H9 (cell line): ENCODE measurements around the gene ISG20. TPM values are rescaled to one million over a fixed set of nuclear protein-coding genes. Genes with fewer than 3 reads are reported as not detected.
A peak's percentile ranks its signal among the peaks of the same experiment; 100 is the strongest.

Experiments used
- DNase-seq: peaks from one replicate; pipeline ENCODE4 v3.0.0-alpha.2; 2017
- H2AFZ ChIP-seq: one replicate; pipeline ENCODE4 v1.6.1; 2013; ENCODE audit warnings: mild to moderate bottlenecking, low read length, control low read depth, moderate library complexity
- H2AK5ac ChIP-seq: 2 replicates; pipeline ENCODE4 v1.6.1; 2013; ENCODE audit warnings: low read length, control low read depth, mixed read lengths; ENCODE audit not compliant: insufficient read length
- H2BK120ac ChIP-seq: one replicate; pipeline ENCODE4 v1.6.1; 2013; ENCODE audit warnings: low read depth, mild to moderate bottlenecking, low read length, control low read depth, inconsistent platforms; ENCODE audit not compliant: poor library complexity, severe bottlenecking
- H2BK12ac ChIP-seq: 2 replicates; pipeline ENCODE4 v1.6.1; 2013; ENCODE audit warnings: low read length, control low read depth, mixed read lengths, low read depth; ENCODE audit not compliant: insufficient read length
- H2BK15ac ChIP-seq: 2 replicates; pipeline ENCODE4 v1.6.1; 2013; ENCODE audit warnings: low read depth, low read length, control low read depth
- H2BK20ac ChIP-seq: one replicate; pipeline ENCODE4 v1.6.1; 2013; ENCODE audit warnings: low read depth, mild to moderate bottlenecking, low read length, control low read depth, inconsistent platforms; ENCODE audit not compliant: poor library complexity, severe bottlenecking
- H2BK5ac ChIP-seq: 2 replicates; pipeline ENCODE4 v1.6.1; 2013; ENCODE audit warnings: low read length, control low read depth, mixed read lengths; ENCODE audit not compliant: insufficient read length
- H3K14ac ChIP-seq: 2 replicates; pipeline ENCODE4 v1.6.1; 2013; ENCODE audit warnings: low read length, control low read depth; ENCODE audit not compliant: insufficient read depth
- H3K18ac ChIP-seq: 2 replicates; pipeline ENCODE4 v1.6.1; 2013; ENCODE audit warnings: low read depth, mild to moderate bottlenecking, mixed read lengths, low read length, control low read depth; ENCODE audit not compliant: insufficient read length
- H3K23ac ChIP-seq: 2 replicates; pipeline ENCODE4 v1.6.1; 2013; ENCODE audit warnings: low read length, control low read depth, mixed read lengths, low read depth; ENCODE audit not compliant: insufficient read length
- H3K23me2 ChIP-seq: 2 replicates; pipeline ENCODE4 v1.6.1; 2013; ENCODE audit warnings: low read depth, mild to moderate bottlenecking, mixed read lengths, low read length, control low read depth; ENCODE audit not compliant: insufficient read length, poor library complexity, severe bottlenecking
- H3K27ac ChIP-seq: 2 replicates; pipeline ENCODE4 v1.5.1; 2013; ENCODE audit warnings: low read length, control low read depth, mixed read lengths, low read depth; ENCODE audit not compliant: insufficient read length
- H3K27me3 ChIP-seq: 2 replicates; pipeline ENCODE4 v1.6.1; 2013; ENCODE audit warnings: low read length, control low read depth, inconsistent platforms; ENCODE audit not compliant: insufficient read depth
- H3K4ac ChIP-seq: 2 replicates; pipeline ENCODE4 v1.6.1; 2013; ENCODE audit warnings: low read depth, mild to moderate bottlenecking, control low read depth, inconsistent platforms, low read length, moderate library complexity
- H3K4me1 ChIP-seq: 2 replicates; pipeline ENCODE4 v1.6.1; 2013; ENCODE audit warnings: low read length, control low read depth, inconsistent platforms; ENCODE audit not compliant: insufficient read depth
- H3K4me2 ChIP-seq: 2 replicates; pipeline ENCODE4 v1.6.1; 2013; ENCODE audit warnings: low read length, control low read depth, mixed read lengths; ENCODE audit not compliant: insufficient read length, insufficient read depth
- H3K56ac ChIP-seq: 2 replicates; pipeline ENCODE4 v1.6.1; 2013; ENCODE audit warnings: low read depth, mild to moderate bottlenecking, mixed read lengths, low read length, control low read depth; ENCODE audit not compliant: insufficient read length
- H3K79me1 ChIP-seq: 2 replicates; pipeline ENCODE4 v1.6.1; 2013; ENCODE audit warnings: low read depth, mild to moderate bottlenecking, moderate library complexity, low read length, control low read depth, inconsistent platforms; ENCODE audit not compliant: insufficient read depth, poor library complexity, severe bottlenecking
- H3K79me2 ChIP-seq: 2 replicates; pipeline ENCODE4 v1.6.1; 2013; ENCODE audit warnings: low read length, control low read depth, inconsistent platforms; ENCODE audit not compliant: insufficient read depth
- H3K9ac ChIP-seq: 2 replicates; pipeline ENCODE4 v1.6.1; 2013; ENCODE audit warnings: low read length, control low read depth, mixed read lengths; ENCODE audit not compliant: insufficient read length; ENCODE audit errors: extremely low read depth
- H3K9me3 ChIP-seq: one replicate; pipeline ENCODE4 v1.6.1; 2013; ENCODE audit warnings: low read depth, low read length, inconsistent platforms; ENCODE audit not compliant: control insufficient read depth
- H3T11ph ChIP-seq: one replicate; pipeline ENCODE4 v1.6.1; 2013; ENCODE audit warnings: mild to moderate bottlenecking, low read length, control low read depth, inconsistent platforms
- H4K20me1 ChIP-seq: one replicate; pipeline ENCODE4 v1.6.1; 2013; ENCODE audit not compliant: control insufficient read depth, insufficient read length, insufficient read depth
- H4K5ac ChIP-seq: 2 replicates; pipeline ENCODE4 v1.6.1; 2013; ENCODE audit warnings: low read depth, mild to moderate bottlenecking, mixed read lengths, low read length, control low read depth; ENCODE audit not compliant: insufficient read length
- H4K8ac ChIP-seq: replicated peaks from 2 replicates; pipeline ENCODE4 v1.6.1; 2013; ENCODE audit warnings: low read length, control low read depth, mixed read lengths, low read depth; ENCODE audit not compliant: insufficient read length
- H4K91ac ChIP-seq: 2 replicates; pipeline ENCODE4 v1.6.1; 2013; ENCODE audit warnings: low read depth, mild to moderate bottlenecking, moderate library complexity, mixed read lengths, low read length, control low read depth; ENCODE audit not compliant: insufficient read length
- H3K27ac Mint-ChIP-seq, 3 experiments: 2 replicates in 2 of 3; 3 replicates in 1 of 3; pipeline ENCODE4 v1.8.0; 2020 to 2021; ENCODE audit warnings: mixed read lengths in 3 of 3, mild to moderate bottlenecking in 1 of 3, moderate library complexity in 1 of 3
- H3K27me3 Mint-ChIP-seq: 2 replicates; pipeline ENCODE4 v1.8.0; 2021; ENCODE audit warnings: low read depth, mild to moderate bottlenecking, moderate library complexity, mixed read lengths
- H3K36me3 Mint-ChIP-seq, 3 experiments: 2 replicates in 2 of 3; 3 replicates in 1 of 3; pipeline ENCODE4 v1.8.0; 2020 to 2021; ENCODE audit warnings: low read depth in 3 of 3, mixed read lengths in 3 of 3; ENCODE audit not compliant: insufficient read depth in 1 of 3
- H3K4me1 Mint-ChIP-seq, 2 experiments: 2 replicates each; pipeline ENCODE4 v1.8.0; 2020; ENCODE audit warnings: mixed read lengths in 2 of 2
- H3K4me3 Mint-ChIP-seq, 2 experiments: 2 replicates in 1 of 2; 3 replicates in 1 of 2; pipeline ENCODE4 v1.8.0; 2020 to 2021; ENCODE audit warnings: mild to moderate bottlenecking in 2 of 2, mixed read lengths in 2 of 2, moderate library complexity in 1 of 2
- H3K9me3 Mint-ChIP-seq, 2 experiments: 2 replicates in 1 of 2; 3 replicates in 1 of 2; pipeline ENCODE4 v1.8.0; 2020; ENCODE audit warnings: mild to moderate bottlenecking in 2 of 2, mixed read lengths in 2 of 2, moderate library complexity in 1 of 2
- CTCF ChIP-seq: fragments of 200-600 bp; sonication (generic); conservative IDR thresholded peaks from 3 replicates; pipeline ENCODE4 v1.8.0; 2021; ENCODE audit warnings: antibody characterized with exemption, mild to moderate bottlenecking
- WGBS: extraction: QIAGEN DNeasy Blood & Tissue Kit; methylation state at CpG from one replicate; pipeline ENCODE4 v1.1.7; 2013; ENCODE audit warnings: missing lambda C conversion rate, low lambda C conversion rate, mixed read lengths; ENCODE audit not compliant: insufficient read length; ENCODE audit errors: extremely low coverage; 5-methylcytosine and 5-hydroxymethylcytosine counted together
- total RNA-seq: library from RNA; stranded (reverse); gene quantifications from 2 replicates; pipeline ENCODE4 v1.2.1, GENCODE V29; 2021

Gene ISG20
- total RNA-seq, 1 experiment from 2014 or later = 7.4 TPM

GRCh38 chr15:88649286-88649733, 10.5 kb downstream of the ISG20 start:
- H3T11ph ChIP-seq = no peak overlapping the region
- no CpG with 5 or more reads among the region's 12 CpGs for WGBS
- no peak overlapping the region for H2BK120ac ChIP-seq
- H4K91ac ChIP-seq = no peak overlapping the region
- no peak overlapping the region for H2AK5ac ChIP-seq
- H3K9me3 ChIP-seq = no peaks in the 10 kb centered on the region
- no peaks in the 10 kb centered on the region for H3K9me3 Mint-ChIP-seq
- H3K9ac ChIP-seq = no peak overlapping the region
- H3K18ac ChIP-seq = no peak overlapping the region
- peaks cover 24 to 26% of the 10 kb centered on the region in 2 experiments for H3K4me1 Mint-ChIP-seq
- no peak overlapping the region for H2BK5ac ChIP-seq
- no peak for DNase-seq
- H2BK15ac ChIP-seq = no peak overlapping the region
- no peaks in the 10 kb centered on the region; the same call in 1 of the 2 replicates for H3K27me3 Mint-ChIP-seq
- H3K56ac ChIP-seq = no peak overlapping the region
- no peak overlapping the region for H3K4me2 ChIP-seq
- no peak overlapping the region for H3K27ac ChIP-seq
- no peaks in the 10 kb centered on the region for H3K27me3 ChIP-seq
- no peaks in the 10 kb centered on the region for H3K79me2 ChIP-seq
- H3K79me1 ChIP-seq = no peaks in the 10 kb centered on the region
- H4K20me1 ChIP-seq = no peaks in the 10 kb centered on the region
- no peak overlapping the region for H2BK20ac ChIP-seq
- no peaks in the 10 kb centered on the region for H3K36me3 Mint-ChIP-seq
- no peak overlapping the region for H3K4ac ChIP-seq
- no peaks in the 10 kb centered on the region for H3K23me2 ChIP-seq
- H3K4me1 ChIP-seq = no peaks in the 10 kb centered on the region; the same call in 1 of the 2 replicates
- no peak overlapping the region for H3K23ac ChIP-seq
- H4K8ac ChIP-seq = no peak overlapping the region
- no peak overlapping the region for H3K14ac ChIP-seq
- no peak overlapping the region for H2BK12ac ChIP-seq
- H4K5ac ChIP-seq = no peak overlapping the region
- no peak overlapping the region for H2AFZ ChIP-seq
- no peak overlapping the region for H3K4me3 Mint-ChIP-seq
- peak overlapping the region; percentile 5 to 35 (median 8); a peak in 4 of 7 replicates for H3K27ac Mint-ChIP-seq
- no peak for TF ChIP-seq CTCF
